GM21423 (cell line): ENCODE data around the gene APOBEC3F.
A peak's percentile ranks its signal among the peaks of the same experiment; 100 is the strongest.
"Not testable (repeated sequence)": the region's sequence is repeated elsewhere in the genome, so short reads cannot be mapped to it uniquely, and the experiment has no call there.

Source experiments
- ATAC-seq: cut with Tn5 transposase; IDR thresholded peaks from one replicate; pipeline ENCODE4 v1.9.1; 2021; ENCODE audit warnings: mild to moderate bottlenecking, moderate library complexity; ENCODE audit not compliant: unreplicated experiment

Gene APOBEC3F

DNA sequence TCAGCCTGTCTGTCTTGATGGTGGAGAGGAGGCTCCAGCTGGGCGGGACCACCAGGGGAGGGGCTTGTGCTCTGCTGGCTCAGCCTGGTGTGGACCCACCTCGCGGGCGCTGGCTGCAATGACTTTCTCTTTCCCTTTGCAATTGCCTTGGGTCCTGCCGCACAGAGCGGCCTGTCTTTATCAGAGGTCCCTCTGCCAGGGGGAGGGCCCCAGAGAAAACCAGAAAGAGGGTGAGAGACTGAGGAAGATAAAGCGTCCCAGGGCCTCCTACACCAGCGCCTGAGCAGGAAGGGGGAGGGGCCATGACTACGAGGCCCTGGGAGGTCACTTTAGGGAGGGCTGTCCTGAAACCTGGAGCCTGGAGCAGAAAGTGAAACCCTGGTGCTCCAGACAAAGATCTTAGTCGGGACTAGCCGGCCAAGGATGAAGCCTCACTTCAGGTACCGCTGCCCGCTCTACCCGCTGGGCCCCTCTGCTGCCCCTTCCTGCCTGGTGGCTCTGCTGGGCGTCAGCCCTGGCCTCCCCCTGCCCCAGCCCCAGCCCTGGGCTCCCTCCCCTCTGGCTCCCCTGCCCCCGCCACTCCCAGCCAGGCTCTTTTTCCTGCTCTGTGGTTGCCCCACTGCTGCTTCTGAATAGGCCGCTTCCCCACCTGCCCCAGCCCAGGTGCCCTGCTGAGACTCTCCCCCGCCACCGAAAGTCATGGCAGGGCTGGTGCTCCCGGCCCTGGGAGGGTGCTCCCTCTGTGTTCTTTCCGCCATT lies at the start of gene APOBEC3F:
Gene APOBEC3F (plus strand): TSS at position 327 of the 759 bp plus-strand sequence. CDS start 97 bp downstream, at position 424.
- ATAC-seq, result peak; percentile 70

DNA sequence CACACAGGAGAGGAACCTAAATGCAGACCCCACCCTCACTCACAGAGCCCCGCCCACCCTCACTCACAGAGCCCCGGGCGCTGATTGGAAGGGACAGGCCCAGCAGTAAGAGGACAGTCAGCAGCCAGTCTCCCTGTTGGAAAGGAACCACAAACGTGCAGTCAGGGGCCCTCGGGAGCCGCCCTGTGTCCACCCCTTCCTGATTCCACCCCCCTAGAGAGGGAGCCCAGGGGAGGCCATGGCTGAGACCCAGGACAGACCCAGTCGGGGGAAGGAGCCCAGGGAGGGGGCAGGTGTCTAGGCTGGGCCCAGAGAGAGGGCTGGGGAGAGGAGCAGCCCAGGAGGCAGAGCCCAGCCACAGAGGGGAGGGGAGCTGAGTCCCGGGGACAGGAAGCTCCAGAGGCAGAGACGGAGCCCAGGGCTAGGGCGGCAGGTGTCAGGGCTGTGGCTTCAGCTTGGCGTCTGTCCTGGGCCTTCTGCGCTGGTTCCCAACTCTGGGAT lies 47.7 kb upstream of the APOBEC3F start:
- ATAC-seq, result not testable (repeated sequence)

DNA sequence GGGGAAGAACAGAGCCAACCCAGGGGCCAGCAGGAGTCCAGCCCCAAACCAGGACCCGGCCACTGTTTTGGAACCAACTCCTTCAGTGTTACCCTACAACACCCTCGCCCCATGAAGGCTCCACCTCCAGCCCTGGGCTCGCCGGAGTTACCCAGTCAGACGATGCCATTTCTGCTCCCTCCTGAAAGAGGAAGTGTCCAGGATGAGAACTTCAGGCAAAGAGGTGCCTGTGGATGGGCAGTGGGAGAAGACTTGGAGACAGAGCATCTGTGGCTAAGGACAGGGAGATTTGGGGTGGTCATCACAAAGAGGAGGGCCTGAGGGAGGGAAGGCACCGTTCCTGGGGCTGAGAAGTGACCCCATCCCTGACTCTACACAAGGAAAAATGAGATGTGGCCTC lies 44.6 kb upstream of the APOBEC3F start:
- ATAC-seq, result no peak

DNA sequence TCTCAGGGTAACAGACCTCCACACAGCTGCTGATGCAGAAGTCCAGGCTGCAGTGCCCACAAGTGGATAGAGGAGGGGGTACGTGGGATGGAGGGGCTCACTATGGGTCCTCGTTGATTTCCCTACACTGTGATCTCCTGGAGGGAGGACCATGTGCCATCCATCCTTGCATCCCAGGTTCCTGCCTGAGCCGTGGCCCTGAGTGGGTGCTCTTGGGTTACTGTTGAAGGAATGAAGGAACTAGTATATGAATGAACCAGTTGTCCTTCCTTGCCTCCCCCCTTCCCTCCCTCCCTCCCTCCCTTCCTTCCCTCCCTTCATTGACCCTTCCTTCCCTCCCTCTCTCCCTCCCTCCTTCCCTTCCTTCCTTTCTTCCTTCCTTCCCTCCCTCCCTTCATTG lies 43.1 kb upstream of the APOBEC3F start:
- no peak for ATAC-seq

DNA sequence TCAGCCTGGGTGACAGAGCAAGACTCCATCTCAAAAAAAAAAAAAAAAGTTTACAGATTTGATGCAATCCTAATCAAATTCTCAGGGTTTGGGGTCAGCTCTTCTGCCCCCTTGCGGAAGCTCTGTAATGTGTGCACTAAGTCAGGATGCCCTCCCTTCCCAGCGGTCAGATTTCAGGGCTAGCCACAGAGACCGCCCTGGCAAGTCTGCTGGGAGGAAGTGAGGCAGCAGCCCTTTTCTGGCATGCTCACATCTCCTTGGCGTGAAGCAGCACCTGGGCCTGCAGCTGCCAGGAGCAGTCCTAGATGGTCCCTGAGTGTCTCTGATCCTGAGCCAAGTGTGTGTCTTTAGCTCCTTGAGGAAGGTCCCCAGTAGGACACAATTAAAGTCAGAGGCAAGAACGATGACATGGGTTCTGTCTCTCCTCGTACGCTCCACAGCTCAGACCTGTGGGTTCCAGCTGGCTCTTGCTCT lies 37.5 kb upstream of the APOBEC3F start:
- peak; percentile 74 for ATAC-seq

DNA sequence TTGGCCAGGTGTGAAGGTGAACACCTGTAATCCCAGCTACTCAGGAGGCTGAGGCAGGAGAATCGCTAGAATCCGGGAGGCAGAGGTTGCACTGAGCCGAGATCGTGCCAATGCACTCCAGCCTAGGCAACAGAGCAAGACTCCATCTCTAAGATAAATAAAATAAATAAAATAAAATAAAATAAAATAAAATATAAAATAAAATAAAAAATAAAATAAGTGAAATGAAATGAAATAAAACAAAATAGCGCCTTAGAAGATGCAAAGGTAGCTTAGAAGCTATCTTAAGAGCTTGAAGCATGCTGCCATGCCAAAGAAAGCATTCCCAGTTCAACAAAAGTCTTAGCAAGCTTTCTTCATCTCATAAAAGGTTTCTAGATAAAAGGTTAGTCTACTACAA lies 33.5 kb upstream of the APOBEC3F start:
- ATAC-seq, result no peak

DNA sequence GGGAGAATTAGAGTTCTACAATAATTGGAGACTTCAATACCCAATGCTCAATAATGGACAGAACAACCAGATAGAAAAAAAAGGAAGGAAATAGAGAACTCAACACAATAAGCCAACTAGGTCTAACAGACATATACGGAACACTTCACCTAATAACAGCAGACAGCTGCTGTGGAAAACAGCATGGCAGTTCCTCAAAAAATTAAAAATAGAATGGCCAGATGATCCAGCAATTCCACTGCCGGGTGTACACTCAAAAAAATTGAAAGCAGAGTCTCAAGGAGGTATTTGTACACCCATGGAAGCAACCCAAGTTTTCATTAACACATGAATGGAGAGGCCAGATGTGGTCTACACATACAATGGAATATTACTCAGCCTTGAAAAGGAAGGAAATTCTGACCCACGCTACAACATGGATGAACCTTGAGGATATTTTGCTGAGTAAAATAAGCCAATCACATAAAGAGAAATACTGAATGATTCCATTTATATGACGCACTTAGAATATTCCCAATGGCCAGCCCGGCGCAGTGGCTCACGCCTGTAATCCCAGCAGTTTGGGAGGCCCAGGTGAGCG lies 32.3 kb upstream of the APOBEC3F start:
- ATAC-seq, result not testable (repeated sequence)

DNA sequence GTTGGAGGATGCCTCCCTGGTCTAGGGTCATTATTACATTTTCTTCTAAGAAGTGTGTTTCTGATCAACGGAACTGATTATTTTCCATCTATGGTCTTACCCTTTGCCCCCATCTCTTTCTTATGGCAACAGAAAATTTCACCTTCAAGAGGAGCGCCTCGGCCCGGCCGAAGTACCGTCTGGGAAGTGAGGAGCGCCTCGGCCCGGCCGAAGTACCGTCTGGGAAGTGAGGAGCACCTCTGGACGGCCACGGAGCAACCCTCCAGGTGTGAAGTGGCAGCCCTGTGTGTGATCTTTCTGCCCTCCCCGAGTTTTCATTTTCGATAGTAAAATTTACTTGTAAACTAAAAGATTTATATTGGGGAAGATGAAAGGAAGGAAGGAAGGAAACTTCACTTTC lies 29.7 kb upstream of the APOBEC3F start:
- ATAC-seq, result no peak

DNA sequence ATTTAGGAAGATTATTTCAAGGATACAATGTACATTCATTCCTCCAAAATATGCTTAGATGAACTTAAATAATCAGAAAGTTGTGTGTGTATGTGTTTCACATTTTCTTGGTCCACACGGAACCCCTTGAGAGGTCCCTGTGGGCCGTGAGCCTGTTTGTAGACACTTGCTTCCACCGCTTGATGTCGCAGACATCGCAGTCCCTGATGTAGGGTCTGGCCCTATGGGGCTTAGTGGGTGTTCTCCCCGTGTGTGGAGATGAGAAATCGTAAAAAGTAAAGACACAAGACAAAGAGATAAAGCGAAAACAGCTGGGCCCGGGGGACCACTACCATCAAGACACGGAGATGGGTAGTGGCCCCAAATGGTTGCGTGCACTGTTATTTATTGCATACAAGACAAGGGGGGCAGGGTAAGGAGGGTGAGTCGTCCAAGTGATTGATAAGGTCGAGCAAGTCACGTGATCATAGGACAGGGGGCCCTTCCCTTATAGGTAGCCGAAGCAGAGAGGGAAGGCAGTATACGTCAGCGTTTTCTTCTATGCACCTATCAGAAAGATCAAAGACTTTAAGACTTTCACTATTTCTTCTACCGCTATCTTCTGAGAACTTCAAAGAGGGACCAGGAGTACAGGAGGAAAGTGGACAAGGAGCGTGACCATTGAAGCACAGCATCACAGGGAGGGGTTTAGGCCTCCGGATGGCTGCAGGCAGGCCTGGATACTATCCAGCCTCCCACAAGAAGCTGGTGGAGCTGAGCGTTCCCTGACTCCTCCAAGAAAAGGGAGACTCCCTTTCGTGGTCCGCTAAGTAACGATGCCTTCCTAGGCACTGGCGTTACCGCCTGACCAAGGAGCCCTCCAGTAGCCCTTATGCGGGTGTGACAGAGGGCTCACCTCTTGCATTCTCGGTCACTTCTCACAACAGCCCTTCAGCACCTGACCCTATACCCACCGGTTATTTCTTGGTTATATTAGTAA lies 27.8 kb upstream of the APOBEC3F start:
- ATAC-seq, result no peak

DNA sequence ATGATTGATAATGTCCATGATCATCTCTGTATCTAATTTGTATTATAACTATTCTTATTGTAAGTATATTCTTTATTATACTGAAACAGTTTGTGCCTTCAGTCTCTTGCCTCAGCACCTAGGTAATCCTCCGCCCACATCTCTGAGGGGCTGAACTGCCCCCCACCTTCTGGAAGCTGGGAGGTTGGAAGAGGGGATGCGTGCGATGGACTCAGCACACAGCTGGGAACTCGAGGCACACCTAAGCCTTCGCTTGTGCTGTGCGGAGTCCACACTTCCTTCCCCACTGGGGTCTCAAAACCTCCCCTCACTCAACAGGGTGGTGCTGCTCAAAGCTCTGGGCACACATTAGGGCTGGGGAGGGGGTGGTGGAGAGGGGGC lies 27.1 kb upstream of the APOBEC3F start:
- peak; percentile 22 for ATAC-seq

DNA sequence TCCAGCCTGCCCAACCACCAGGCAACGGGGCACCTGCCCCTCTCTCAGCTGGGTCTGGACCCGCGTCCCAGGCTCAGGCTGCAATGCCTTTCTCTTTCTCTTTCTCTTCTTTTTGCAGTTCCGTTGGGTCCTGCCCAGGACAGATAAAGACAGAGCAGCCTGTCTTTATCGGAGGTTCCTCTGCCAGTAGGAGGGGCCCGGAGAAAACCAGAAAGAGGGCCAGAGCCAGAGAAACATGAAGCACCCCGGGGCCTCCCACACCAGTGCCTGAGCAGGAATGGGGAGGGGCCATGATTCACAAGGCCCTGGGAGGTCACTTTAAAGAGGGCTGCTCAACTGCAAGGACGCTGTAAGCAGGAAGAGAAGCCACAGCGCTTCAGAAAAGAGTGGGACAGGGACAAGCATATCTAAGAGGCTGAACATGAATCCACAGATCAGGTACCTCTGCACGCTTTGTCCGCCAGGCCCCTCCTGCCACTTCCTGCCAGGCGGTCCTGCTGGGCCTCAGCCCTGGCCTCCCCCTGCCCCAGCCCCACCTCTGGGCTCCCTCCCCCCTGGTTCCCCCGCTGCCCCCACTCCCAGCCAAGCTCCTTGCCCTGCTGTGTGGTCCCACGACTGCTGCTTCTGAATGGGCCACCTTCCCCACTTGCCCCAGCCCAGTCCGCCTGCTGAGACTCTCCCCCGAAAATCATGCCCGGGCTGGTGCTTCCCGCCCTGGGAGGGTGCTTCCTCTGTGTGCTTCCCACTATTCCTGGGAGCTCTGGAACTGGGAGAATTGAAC lies 26.5 kb upstream of the APOBEC3F start, which contains the start of gene APOBEC3C:
Gene APOBEC3C (plus strand): TSS at position 316 of the 781 bp plus-strand sequence. CDS start 106 bp downstream, at position 422.
- peak; percentile 82 for ATAC-seq

DNA sequence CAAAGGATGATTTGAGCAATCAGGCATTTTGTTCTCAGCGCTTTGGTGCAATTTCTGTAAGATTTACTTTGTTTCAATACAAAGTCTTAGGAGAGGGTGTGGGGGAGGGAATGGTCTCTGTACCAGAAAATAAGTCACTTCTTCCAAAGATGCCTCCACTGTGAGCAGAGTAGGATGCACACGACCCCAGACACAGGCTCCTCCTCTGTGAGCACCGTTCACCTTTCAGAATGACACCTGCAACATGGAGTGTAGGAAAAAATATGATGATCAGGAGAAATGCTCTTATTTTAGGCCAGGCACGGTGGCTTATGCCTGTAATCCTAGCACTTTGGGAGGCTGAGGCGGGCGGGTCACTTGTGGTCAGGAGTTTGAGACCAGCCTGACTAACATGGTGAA lies 25.9 kb upstream of the APOBEC3F start:
- not testable (repeated sequence) for ATAC-seq

DNA sequence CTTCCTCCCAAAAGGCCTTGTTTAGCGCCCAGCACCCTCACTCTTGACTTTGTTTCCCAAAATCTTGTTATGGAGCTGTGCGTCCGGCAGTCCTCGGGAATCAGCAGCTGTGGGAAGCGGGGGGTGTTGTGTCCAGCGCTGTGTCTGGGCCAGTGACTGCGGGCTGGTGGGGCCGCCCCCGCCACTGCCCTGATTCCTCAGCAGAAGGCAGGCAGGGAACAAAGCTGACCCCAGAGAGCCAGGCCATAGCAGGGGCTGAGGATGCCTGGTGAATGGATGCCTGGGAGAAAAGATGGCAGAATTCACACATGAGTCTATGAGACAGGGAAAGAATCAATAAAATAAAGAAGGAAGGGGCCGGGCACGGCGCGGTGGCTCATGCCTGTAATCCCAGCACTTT lies 24.1 kb upstream of the APOBEC3F start:
- no peak for ATAC-seq

DNA sequence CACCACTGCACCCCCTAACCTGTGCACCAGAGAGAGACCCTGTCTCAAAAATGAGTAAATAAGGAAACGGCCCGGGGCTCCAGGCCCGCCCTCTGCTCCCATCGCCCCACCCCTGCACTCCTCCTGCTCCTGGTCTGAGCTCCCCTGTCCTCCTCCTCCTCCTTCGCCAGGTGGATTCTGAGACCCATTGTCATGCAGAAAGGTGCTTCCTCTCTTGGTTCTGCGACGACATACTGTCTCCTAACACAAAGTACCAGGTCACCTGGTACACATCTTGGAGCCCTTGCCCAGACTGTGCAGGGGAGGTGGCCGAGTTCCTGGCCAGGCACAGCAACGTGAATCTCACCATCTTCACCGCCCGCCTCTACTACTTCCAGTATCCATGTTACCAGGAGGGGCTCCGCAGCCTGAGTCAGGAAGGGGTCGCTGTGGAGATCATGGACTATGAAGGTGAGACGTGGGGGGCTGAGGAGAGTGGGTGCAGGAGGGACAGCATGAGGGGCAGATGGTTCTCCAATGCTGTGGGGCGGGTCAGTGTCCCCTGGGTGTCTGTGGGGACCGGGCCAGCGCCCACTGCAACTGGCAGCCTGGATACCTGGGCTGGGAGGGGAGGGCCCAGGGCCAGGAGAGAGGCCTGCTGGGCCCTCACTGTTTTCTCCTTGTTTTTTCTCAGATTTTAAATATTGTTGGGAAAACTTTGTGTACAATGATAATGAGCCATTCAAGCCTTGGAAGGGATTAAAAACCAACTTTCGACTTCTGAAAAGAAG lies 22.9 kb upstream of the APOBEC3F start:
- ATAC-seq, result no peak

DNA sequence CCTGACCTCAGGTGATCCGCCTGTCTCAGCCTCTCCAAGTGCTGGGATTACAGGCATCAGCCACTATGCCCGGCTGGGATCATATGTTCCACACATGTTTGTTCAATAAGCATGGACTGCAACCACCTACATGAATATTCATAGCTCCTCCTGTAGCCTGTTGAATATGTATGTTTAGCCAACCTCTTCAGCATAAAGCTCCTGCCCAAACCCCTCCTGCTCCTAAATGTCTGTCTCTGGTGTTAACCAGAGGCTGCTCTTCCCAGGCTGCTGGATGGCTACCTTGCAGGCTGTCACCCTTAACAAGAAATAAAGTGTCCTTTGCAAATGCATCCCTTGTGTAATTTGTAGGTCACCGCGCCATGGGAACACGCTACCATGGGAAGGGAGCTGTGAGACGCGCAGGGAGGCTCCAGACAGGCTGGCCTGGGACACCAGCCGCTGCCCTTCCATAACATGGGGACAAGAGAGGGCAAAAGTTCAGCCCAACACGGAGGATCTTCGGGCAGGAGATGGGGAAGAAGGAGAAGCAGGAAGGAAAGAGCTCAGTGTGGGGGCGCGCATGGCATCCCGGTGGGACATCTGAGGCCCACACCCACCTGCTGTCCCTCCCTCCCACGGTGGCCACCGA lies 20.5 kb upstream of the APOBEC3F start:
- not testable (repeated sequence) for ATAC-seq

DNA sequence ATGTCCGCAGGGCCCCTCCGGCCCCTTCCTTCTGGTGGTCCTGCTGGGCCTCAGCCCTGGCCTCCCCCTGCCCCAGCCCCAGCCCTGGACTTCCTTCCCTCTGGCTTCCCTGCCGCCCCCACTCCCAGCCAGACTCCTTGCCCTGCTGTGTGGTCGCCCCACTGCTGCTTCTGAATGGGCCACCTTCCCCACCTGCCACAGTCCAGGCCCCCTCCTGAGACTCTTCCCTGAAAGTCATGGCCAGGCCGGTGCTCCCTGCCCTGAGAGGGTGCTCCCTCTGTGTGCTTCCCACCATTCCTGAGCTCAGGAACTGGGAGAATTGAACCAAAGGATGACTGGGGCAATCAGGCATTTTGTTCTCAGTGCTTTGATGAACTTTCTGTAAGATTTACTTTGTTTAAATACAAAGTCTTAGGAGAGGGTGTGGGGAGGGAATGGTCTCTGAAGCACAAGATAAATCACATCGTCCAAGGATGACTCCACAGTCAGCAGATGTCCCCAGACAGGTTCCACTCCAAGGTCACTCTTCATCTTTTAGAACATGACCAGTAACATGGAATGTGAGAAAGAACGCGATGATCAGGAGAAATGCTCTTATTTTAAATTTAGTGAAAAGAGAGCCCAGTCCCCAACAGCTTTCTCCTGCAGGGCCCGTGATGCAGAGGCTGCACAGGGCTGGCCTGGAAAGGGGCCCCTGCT lies 19.0 kb upstream of the APOBEC3F start:
- ATAC-seq, result no peak

DNA sequence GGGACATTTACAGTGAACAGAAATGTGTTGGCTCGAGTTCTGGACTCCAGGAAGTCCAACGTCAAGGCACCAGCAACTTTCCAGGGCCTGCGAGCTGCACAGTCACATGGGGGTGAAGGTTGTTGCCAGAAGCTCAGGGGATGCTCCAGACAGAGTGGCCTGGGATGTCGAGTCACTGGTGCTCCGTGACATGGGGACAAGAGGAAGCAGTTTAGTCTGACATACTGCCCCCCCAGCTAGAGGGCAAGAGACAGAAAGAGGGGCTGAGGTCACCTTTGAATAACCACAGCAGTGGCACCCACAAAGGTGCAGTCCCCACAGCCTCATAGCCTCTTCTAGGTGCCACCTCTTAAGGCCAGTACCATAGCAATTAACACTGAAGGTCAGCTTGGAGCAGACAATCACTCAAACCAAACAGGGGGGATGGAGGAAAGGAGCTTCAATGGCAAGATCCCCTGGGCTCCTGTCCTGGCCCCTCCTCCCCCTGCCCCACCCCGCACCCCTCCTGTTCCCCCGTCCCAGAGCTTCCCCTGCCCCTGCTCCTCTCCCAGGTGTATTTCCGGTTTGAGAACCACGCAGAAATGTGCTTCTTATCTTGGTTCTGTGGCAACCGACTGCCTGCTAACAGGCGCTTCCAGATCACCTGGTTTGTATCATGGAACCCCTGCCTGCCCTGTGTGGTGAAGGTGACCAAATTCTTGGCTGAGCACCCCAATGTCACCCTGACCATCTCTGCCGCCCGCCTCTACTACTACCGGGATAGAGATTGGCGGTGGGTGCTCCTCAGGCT lies 15.9 kb upstream of the APOBEC3F start:
- no peak for ATAC-seq
